H1 (cell line): Measurements from ENCODE around the gene SLC18A3.

Source experiments
- CBX5 ChIP-seq: fragments of 300-800, 300-1000 bp; sonication (generic); IDR thresholded peaks from 2 replicates; pipeline ENCODE4 v1.7.1; 2016; ENCODE audit warnings: antibody characterized with exemption, low read length, low read depth
- CTCF ChIP-seq, 3 experiments: IDR thresholded peaks; 1 replicate in 2 of 3; 2 replicates in 1 of 3; pipeline versions ENCODE4 v1.5.1 to v1.6.1; 2011; ENCODE audit warnings: low read length in 3 of 3, mild to moderate bottlenecking in 3 of 3, inconsistent platforms in 2 of 3, low read depth in 1 of 3, moderate library complexity in 1 of 3; ENCODE audit not compliant: insufficient read depth in 1 of 3; ENCODE audit errors: control extremely low read depth in 1 of 3
- EZH2 ChIP-seq: fragments of 200-600 bp; sonication (generic); IDR thresholded peaks from 2 replicates; pipeline ENCODE4 v1.7.1; 2012; ENCODE audit warnings: low read depth, mild to moderate bottlenecking, moderate library complexity, low read length, inconsistent platforms; ENCODE audit not compliant: severe bottlenecking
- FOSL1 ChIP-seq: IDR thresholded peaks from 2 replicates; pipeline ENCODE4 v1.6.1; 2011; ENCODE audit warnings: mild to moderate bottlenecking, low read depth, low read length, moderate library complexity; ENCODE audit not compliant: insufficient read depth
- JUND ChIP-seq: IDR thresholded peaks from 2 replicates; pipeline ENCODE4 v1.6.1; 2011; ENCODE audit warnings: mild to moderate bottlenecking, improper control_type of control experiment, low read length
- POLR2A ChIP-seq, 2 experiments: IDR thresholded peaks; 1 replicate in 1 of 2; 2 replicates in 1 of 2; pipeline ENCODE4 v1.6.1; 2011; ENCODE audit warnings: low read depth in 2 of 2, low read length in 2 of 2, mild to moderate bottlenecking in 2 of 2; ENCODE audit errors: control extremely low read depth in 1 of 2
- POLR2AphosphoS5 ChIP-seq: IDR thresholded peaks from 2 replicates; pipeline ENCODE4 v1.6.1; 2011; ENCODE audit warnings: low read depth, low read length
- SIN3A ChIP-seq, 2 experiments: IDR thresholded peaks in 1 of 2; conservative IDR thresholded peaks in 1 of 2; 2 replicates each; pipeline ENCODE4 v1.6.1; 2011 to 2012; ENCODE audit warnings: low read length in 2 of 2, improper control_type of control experiment in 1 of 2, low read depth in 1 of 2, mild to moderate bottlenecking in 1 of 2
- SUZ12 ChIP-seq: fragments of 200-600 bp; sonication (generic); IDR thresholded peaks from 2 replicates; pipeline ENCODE4 v1.6.1; 2012; ENCODE audit warnings: mild to moderate bottlenecking, inconsistent platforms, low read length, moderate library complexity, mixed read lengths
- YY1 ChIP-seq: IDR thresholded peaks from 2 replicates; pipeline ENCODE4 v1.6.1; 2011; ENCODE audit warnings: low read depth, mild to moderate bottlenecking, low read length

- no peak for TF ChIP-seq FOSL1
- TF ChIP-seq JUND = no peak
- no peak for TF ChIP-seq CBX5
- no peak for TF ChIP-seq SUZ12
- no peak for TF ChIP-seq EZH2
- TF ChIP-seq YY1 = no peak
- no peak for TF ChIP-seq SIN3A (conservative IDR thresholded peaks at IDR 0.05 in 1 of 2, IDR thresholded peaks at IDR 0.05 in 1 of 2; ENCODE audit: low read depth in 1 of 2, low read length in 2 of 2)
- TF ChIP-seq POLR2A (IDR thresholded peaks at IDR 0.05; ENCODE audit: control extremely low read depth in 1 of 2, low read depth in 2 of 2, low read length in 2 of 2) = no peak
- TF ChIP-seq CTCF (IDR thresholded peaks at IDR 0.05; ENCODE audit: control extremely low read depth in 1 of 3, insufficient read depth in 1 of 3, low read depth in 1 of 3, low read length in 3 of 3) = no peak
- TF ChIP-seq POLR2AphosphoS5 = no peak
Observed at GRCh38 chr10:49600781-49601400, 9.2 kb upstream of the SLC18A3 start.
